ENCODE data around the gene PAPOLB.

- TF ChIP-seq POLR2AphosphoS5 (IDR thresholded peaks at IDR 0.05), result no peak
- no peak for TF ChIP-seq RAD21 (conservative IDR thresholded peaks at IDR 0.05)
- TF ChIP-seq CTCF (IDR thresholded peaks at IDR 0.05; ENCODE audit: poor library complexity, severe bottlenecking), result no peak
- TF ChIP-seq EZH2 (IDR thresholded peaks at IDR 0.05; ENCODE audit: borderline replicate concordance, insufficient read depth, low read length, poor library complexity, severe bottlenecking), result no peak
- no peak for TF ChIP-seq EP300 (conservative IDR thresholded peaks at IDR 0.05; ENCODE audit: poor library complexity, severe bottlenecking)
- no peak for TF ChIP-seq REST (IDR thresholded peaks at IDR 0.05; ENCODE audit: borderline replicate concordance)
Observed at GRCh38 chr7:4854916-4855315, 6.9 kb downstream of the PAPOLB start.

Data from neural cell (in vitro differentiated cells).